ENCODE measurements around the gene HP1BP3.

- TF ChIP-seq CTCF (IDR thresholded peaks at IDR 0.05) (no peak), POLR2AphosphoS5 (IDR thresholded peaks at IDR 0.05) (no peak), POLR2A (IDR thresholded peaks at IDR 0.05) (no peak)
Observed at GRCh38 chr1:20763417-20763816, 23.7 kb downstream of the HP1BP3 start.

All from sigmoid colon (tissue), 4 donors.